Sigmoid colon (tissue), 7 donors: ENCODE results near the gene PLCD3. TPM values are rescaled to one million over a fixed set of nuclear protein-coding genes. Genes with fewer than 3 reads are reported as not detected.

Experiments
- DNase-seq: peaks from one replicate; pipeline ENCODE4 v3.0.0-alpha.2; 2019
- H3K27ac ChIP-seq, 4 donors: fragments of 200-600 bp; sonication (generic); one replicate each; pipeline ENCODE4 v1.5.1; 2016 to 2019; ENCODE audit warnings: mild to moderate bottlenecking in 1 of 4
- H3K27me3 ChIP-seq, 3 donors: fragments of 200-600 bp; sonication (generic); one replicate each; pipeline ENCODE4 v1.5.1; 2019; ENCODE audit warnings: mild to moderate bottlenecking in 1 of 3
- H3K36me3 ChIP-seq, 4 donors: fragments of 200-600 bp; sonication (generic); one replicate each; pipeline ENCODE4 v1.5.1; 2016 to 2019
- H3K4me1 ChIP-seq, 4 donors: fragments of 200-600 bp; sonication (generic); one replicate each; pipeline ENCODE4 v1.5.1; 2017 to 2019
- H3K4me3 ChIP-seq, 4 donors: fragments of 200-600 bp; sonication (generic); one replicate each; pipeline ENCODE4 v1.5.1; 2017 to 2019; ENCODE audit warnings: mild to moderate bottlenecking in 2 of 4, moderate library complexity in 1 of 4
- H3K9me3 ChIP-seq, 4 donors: fragments of 200-600 bp in 3 of 4; sonication (generic) in 3 of 4; one replicate each; pipeline versions ENCODE4 v1.5.1 to v1.6.1; 2013 to 2019
- EP300 ChIP-seq, 4 donors: sonication (generic); formaldehyde crosslinking; IDR thresholded peaks; one replicate each; pipeline ENCODE4 v1.6.1; 2017; ENCODE audit warnings: antibody characterized with exemption in 4 of 4
- POLR2A ChIP-seq, 2 donors: fragments of 450-650 bp; IDR thresholded peaks; one replicate each; pipeline ENCODE4 v1.6.1; 2016; ENCODE audit warnings: antibody characterized with exemption in 2 of 2, mild to moderate bottlenecking in 2 of 2, moderate library complexity in 2 of 2
- POLR2AphosphoS5 ChIP-seq, 4 donors: sonication (generic); formaldehyde crosslinking; IDR thresholded peaks; one replicate each; pipeline ENCODE4 v1.6.1; 2017; ENCODE audit warnings: antibody characterized with exemption in 4 of 4
- WGBS, 2 donors: extraction: QIAGEN DNeasy Blood & Tissue Kit; methylation state at CpG; one replicate each; pipeline ENCODE4 v1.1.7; 2013; 5-methylcytosine and 5-hydroxymethylcytosine counted together
- intact Hi-C: fragments of 100-400 bp; cut with DNase I; formaldehyde crosslinking; loops from one replicate; pipeline ENCODE4 v1.15.1; 2023
- polyA plus RNA-seq, 3 donors: library from polyadenylated mRNA; stranded (reverse); fragments of 200-250 nt; gene quantifications; one replicate each; pipeline ENCODE4 v1.2.3, GENCODE V29; 2013
- total RNA-seq, 4 donors: library from RNA; depleted of rRNA; stranded (reverse); fragments of >200 nt; gene quantifications; one replicate each; pipeline ENCODE4 v1.1.0, GENCODE V29; 2016
- TF ChIP-seq, protein P1 (sequence below), 4 experiments: fragments of 450-650 bp in 3 of 4; fragments of 200-600 bp in 1 of 4; IDR thresholded peaks; one replicate each; pipeline ENCODE4 v1.5.1; 2016 to 2019; ENCODE audit warnings: antibody characterized with exemption in 4 of 4, mild to moderate bottlenecking in 3 of 4, moderate library complexity in 2 of 4
- donor health status: healthy with polysubstance abuse.
- donor health status: Bipolar disorder and iron deficiency.
- donor health status: healthy.

The PLCD3 gene
- total and polyA plus RNA-seq, 7 donors: 27.4 to 274 (median 45.7) TPM

DNA sequence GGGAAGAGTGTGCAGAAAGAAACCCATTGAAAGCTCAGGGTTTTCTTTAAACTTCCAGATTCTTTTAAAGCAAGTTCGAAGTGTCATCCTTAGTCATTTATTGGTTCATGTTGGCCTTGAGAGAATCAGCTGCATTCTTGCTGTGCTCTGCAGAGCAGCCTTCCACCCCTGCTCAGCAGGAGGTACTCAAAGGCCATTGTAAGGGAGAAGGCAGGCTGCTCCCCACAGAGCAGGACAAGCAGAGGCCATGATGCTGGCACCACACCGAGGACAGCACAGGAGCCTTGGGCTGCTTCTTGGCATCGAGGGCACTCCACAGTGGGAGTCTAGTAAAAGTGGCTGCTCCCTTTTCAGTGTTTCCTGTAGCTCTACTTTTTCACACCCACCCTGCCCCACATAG is 41.6 kb downstream of the PLCD3 start:
- Histone ChIP-seq H3K27ac (peak overlapping the region; percentile 85 to 95 (median 90)), H3K4me3 (no peak overlapping the region), H3K36me3 (peaks cover 18 to 73% (median 38%) of the 10 kb centered on the region in 4 donors), H3K9me3 (no peaks in the 10 kb centered on the region), H3K4me1 (peaks cover 0 to 48% (median 38%) of the 10 kb centered on the region in 4 donors), H3K27me3 (no peaks in the 10 kb centered on the region)
- no peak for DNase-seq
- 90 to 92% methylated on average over 3 of the region's 3 CpGs for WGBS, 2 donors
- intact Hi-C loops: loop anchor here (5.0 kb wide), 2 partner anchors 38 to 123 kb away; partner anchors contain the start of genes C1QL1 and DCAKD
- TF ChIP-seq POLR2A (IDR thresholded peaks at IDR 0.05): no peak

DNA sequence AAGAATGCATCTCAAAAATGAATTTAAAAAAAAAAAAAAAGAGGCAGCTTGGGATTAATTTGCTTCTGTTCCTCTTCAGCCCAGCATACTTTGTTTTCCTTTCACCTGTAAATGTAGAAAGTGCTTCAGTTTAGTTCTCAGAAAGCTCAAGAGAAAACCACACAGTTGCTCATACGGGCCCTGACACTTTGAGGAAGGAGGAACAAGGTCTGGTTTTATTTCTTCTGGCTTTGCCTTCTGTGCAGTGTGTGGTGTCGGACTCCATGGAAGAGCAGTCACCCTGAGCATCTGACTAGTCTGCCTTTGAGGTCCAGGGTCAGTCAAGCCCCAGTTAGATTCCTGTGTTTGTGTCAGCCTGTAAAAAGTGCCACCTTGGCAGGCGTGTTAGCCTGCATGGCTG is 43.6 kb downstream of the PLCD3 start:
- DNase-seq: no peak
- H3K27me3 ChIP-seq: no peaks in the 10 kb centered on the region
- H3K27ac ChIP-seq: peak overlapping the region in 2 of 4 donors; percentile 39 to 51
- peaks cover 12 to 85% (median 40%) of the 10 kb centered on the region in 4 donors for H3K36me3 ChIP-seq
- H3K4me1 ChIP-seq: peaks cover 0 to 38% (median 26%) of the 10 kb centered on the region in 4 donors
- H3K9me3 ChIP-seq: no peaks in the 10 kb centered on the region
- intact Hi-C loops: no loop called here
- H3K4me3 ChIP-seq: no peak overlapping the region
- WGBS, 2 donors: 72 to 90% methylated on average over 3 of the region's 3 CpGs
- no peak for TF ChIP-seq POLR2AphosphoS5 (IDR thresholded peaks at IDR 0.05)
- TF ChIP-seq EP300 (IDR thresholded peaks at IDR 0.05): no peak
- TF ChIP-seq, protein P1, sequence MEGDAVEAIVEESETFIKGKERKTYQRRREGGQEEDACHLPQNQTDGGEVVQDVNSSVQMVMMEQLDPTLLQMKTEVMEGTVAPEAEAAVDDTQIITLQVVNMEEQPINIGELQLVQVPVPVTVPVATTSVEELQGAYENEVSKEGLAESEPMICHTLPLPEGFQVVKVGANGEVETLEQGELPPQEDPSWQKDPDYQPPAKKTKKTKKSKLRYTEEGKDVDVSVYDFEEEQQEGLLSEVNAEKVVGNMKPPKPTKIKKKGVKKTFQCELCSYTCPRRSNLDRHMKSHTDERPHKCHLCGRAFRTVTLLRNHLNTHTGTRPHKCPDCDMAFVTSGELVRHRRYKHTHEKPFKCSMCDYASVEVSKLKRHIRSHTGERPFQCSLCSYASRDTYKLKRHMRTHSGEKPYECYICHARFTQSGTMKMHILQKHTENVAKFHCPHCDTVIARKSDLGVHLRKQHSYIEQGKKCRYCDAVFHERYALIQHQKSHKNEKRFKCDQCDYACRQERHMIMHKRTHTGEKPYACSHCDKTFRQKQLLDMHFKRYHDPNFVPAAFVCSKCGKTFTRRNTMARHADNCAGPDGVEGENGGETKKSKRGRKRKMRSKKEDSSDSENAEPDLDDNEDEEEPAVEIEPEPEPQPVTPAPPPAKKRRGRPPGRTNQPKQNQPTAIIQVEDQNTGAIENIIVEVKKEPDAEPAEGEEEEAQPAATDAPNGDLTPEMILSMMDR (IDR thresholded peaks at IDR 0.05): no peak
- no peak for TF ChIP-seq POLR2A (IDR thresholded peaks at IDR 0.05)

DNA sequence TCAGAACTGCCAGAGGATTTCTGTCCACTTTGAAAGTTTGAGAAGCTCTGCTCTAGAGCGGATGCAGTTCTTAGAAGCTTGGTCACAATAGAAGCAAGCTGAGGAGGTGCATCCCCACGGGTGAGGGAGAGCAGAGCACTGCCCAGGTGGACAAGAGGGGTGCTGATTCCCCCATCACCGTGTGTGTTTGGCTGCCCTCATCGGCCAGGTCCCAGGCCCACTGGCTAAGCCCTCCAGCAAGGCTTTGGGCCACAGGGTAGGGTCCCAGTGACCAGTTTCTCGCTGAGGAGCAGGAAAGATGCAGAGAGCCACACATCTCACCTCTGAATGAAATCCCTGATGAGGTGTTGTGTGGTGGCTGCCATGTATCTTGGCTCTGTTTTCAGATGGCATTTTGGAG is 44.3 kb downstream of the PLCD3 start:
- Histone ChIP-seq H3K9me3 (no peaks in the 10 kb centered on the region), H3K27me3 (no peaks in the 10 kb centered on the region), H3K4me1 (peaks cover 0 to 31% (median 18%) of the 10 kb centered on the region in 4 donors), H3K4me3 (no peak overlapping the region), H3K27ac (peak overlapping the region in 2 of 4 donors; percentile 39 to 48), H3K36me3 (peaks cover 13 to 93% (median 42%) of the 10 kb centered on the region in 4 donors)
- intact Hi-C loops: no loop called here
- DNase-seq: no peak
- 64 to 89% methylated on average over 5 of the region's 5 CpGs for WGBS, 2 donors
- TF ChIP-seq POLR2A (IDR thresholded peaks at IDR 0.05): no peak
- TF ChIP-seq EP300 (IDR thresholded peaks at IDR 0.05): no peak
- TF ChIP-seq, protein P1 (IDR thresholded peaks at IDR 0.05): no peak
- no peak for TF ChIP-seq POLR2AphosphoS5 (IDR thresholded peaks at IDR 0.05)

DNA sequence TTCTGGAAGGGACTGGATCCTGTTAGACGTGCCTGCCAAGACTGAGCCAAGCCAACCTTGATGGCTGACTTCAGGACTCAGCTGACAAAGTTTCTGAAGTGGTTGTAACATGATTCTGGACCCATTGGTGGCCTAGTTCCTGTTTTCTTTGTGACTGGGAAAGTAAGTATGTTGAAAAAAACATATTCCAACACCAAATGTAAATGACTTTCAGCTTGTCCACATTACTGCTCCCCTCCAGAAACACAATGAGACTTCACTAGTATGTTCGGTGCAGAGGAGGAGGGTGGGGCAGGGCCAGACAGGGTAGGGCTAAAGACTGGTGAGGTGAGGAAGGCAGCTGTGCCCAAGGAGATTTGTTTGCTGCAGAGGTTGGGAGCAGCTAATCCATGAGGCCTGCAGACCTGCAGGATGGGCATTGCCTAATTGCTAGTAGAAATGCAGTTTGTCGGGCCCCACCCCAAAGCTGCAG is 44.8 kb downstream of the PLCD3 start:
- Histone ChIP-seq H3K4me1 (peaks cover 0 to 28% (median 15%) of the 10 kb centered on the region in 4 donors), H3K27ac (peak overlapping the region in 1 of 4 donors; percentile 39), H3K36me3 (peaks cover 17 to 97% (median 46%) of the 10 kb centered on the region in 4 donors)

DNA sequence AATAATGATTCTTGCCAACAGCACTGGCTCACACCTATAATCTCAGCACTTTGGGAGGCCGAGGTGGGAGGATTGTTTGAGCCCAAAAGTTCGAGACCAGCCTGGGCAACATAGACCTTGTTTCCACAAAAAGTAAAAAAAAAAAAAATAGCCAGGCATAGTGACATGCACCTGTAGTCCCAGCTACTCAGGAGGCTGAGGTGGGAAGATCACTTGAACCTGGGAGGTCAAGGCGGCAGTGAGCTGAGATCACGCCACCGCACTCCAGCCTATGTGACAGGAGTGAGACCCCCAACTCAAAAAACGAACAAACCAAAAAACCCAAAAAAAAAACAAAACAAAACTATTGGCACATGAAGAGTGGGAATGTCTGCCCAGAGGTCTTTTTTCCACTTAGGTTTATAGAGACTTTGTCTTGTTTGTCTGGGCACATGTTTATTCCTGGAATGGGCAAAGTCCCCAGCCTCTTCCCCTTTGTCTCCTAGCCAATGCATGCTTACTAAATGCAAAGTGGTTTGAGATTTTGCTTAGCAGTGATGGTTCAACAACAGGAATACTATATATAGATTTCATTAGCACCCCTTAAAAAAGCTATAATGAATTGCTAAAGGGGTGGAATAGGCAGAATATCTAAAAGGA is 45.3 kb downstream of the PLCD3 start:
- TF ChIP-seq, protein P1 (IDR thresholded peaks at IDR 0.05): no peak
- TF ChIP-seq POLR2AphosphoS5 (IDR thresholded peaks at IDR 0.05) (no peak), EP300 (IDR thresholded peaks at IDR 0.05) (no peak)
- peak overlapping the region in 1 of 4 donors; percentile 15 for H3K27ac ChIP-seq
- H3K27me3 ChIP-seq: no peaks in the 10 kb centered on the region
- H3K4me3 ChIP-seq: no peak overlapping the region
- H3K4me1 ChIP-seq: peaks cover 0 to 22% (median 9%) of the 10 kb centered on the region in 4 donors
- intact Hi-C loops: no loop called here
- DNase-seq: no peak
- 58 to 86% methylated on average over 6 of the region's 6 CpGs for WGBS, 2 donors
- H3K36me3 ChIP-seq: peaks cover 23 to 100% (median 51%) of the 10 kb centered on the region in 4 donors
- no peaks in the 10 kb centered on the region for H3K9me3 ChIP-seq

More for the DNA sequence above, 44.8 kb downstream of the PLCD3 start:
- no peak for DNase-seq
- no peaks in the 10 kb centered on the region for H3K9me3 ChIP-seq
- TF ChIP-seq POLR2A (IDR thresholded peaks at IDR 0.05) (no peak), EP300 (IDR thresholded peaks at IDR 0.05) (no peak), POLR2AphosphoS5 (IDR thresholded peaks at IDR 0.05) (no peak)
- TF ChIP-seq, protein P1 (IDR thresholded peaks at IDR 0.05): no peak
- no peak overlapping the region for H3K4me3 ChIP-seq
- H3K27me3 ChIP-seq: no peaks in the 10 kb centered on the region
- WGBS, 2 donors: 20 to 60% methylated on average over 3 of the region's 3 CpGs
- intact Hi-C loops: no loop called here
